ENCODE data around the gene HHIPL1. TPM values are rescaled to one million over a fixed set of nuclear protein-coding genes. Genes with fewer than 3 reads are reported as not detected.

Gene HHIPL1
- total and polyA plus RNA-seq, 2 of the 8 experiments (the other 6 are each of a cell fraction or from before 2014, with no cell fraction given): 1.5 to 2.6 TPM

- no peak for TF ChIP-seq RFX5 (IDR thresholded peaks at IDR 0.05; ENCODE audit: borderline replicate concordance, low read depth, low read length)
- TF ChIP-seq YY1 (IDR thresholded peaks at IDR 0.05; ENCODE audit: low read depth, low read length): no peak
- TF ChIP-seq, protein P1, sequence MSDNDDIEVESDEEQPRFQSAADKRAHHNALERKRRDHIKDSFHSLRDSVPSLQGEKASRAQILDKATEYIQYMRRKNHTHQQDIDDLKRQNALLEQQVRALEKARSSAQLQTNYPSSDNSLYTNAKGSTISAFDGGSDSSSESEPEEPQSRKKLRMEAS (IDR thresholded peaks at IDR 0.05): no peak
- no peak for TF ChIP-seq BRCA1 (IDR thresholded peaks at IDR 0.05; ENCODE audit: low read depth, low read length)
These were observed 32.7 kb upstream of the HHIPL1 start (continued) for GRCh38 chr14:99612071-99612737.

All from H1 (cell line).